HepG2 (cell line): Measurements from ENCODE around the gene HDLBP. TPM values are rescaled to one million over a fixed set of nuclear protein-coding genes. Genes with fewer than 3 reads are reported as not detected.

Source experiments
- ATF3 ChIP-seq: sonication (generic); formaldehyde crosslinking; IDR thresholded peaks from 2 replicates; pipeline ENCODE4 v1.4.0; 2020; ENCODE audit warnings: missing genetic modification reagents
- CC2D1A ChIP-seq: sonication (generic); formaldehyde crosslinking; IDR thresholded peaks from 2 replicates; pipeline ENCODE4 v1.8.1; 2023; ENCODE audit warnings: mild to moderate bottlenecking, missing genetic modification reagents
- CERS6 ChIP-seq: sonication (generic); formaldehyde crosslinking; IDR thresholded peaks from 2 replicates; pipeline ENCODE4 v1.5.0; 2020; ENCODE audit warnings: missing genetic modification reagents
- DNMT3B ChIP-seq: conservative IDR thresholded peaks from 2 replicates; pipeline ENCODE4 v1.6.1; 2016; ENCODE audit warnings: missing biosample characterization, control low read depth
- FOXO4 ChIP-seq: sonication (generic); formaldehyde crosslinking; conservative IDR thresholded peaks from 2 replicates; pipeline ENCODE4 v1.8.1; 2023; ENCODE audit warnings: missing genetic modification reagents
- HNF4A ChIP-seq: sonication (generic); formaldehyde crosslinking; IDR thresholded peaks from 2 replicates; pipeline ENCODE4 v1.4.0; 2020; ENCODE audit warnings: missing genetic modification reagents
- JUND ChIP-seq: sonication (generic); formaldehyde crosslinking; IDR thresholded peaks from 2 replicates; pipeline ENCODE4 v1.8.0; 2022; ENCODE audit warnings: mild to moderate bottlenecking, missing genetic modification reagents
- KAT2B ChIP-seq: fragments of 150-350 bp; IDR thresholded peaks from 2 replicates; pipeline ENCODE4 v1.6.1; 2014; ENCODE audit warnings: low read depth, low read length, borderline replicate concordance
- NKX3-1 ChIP-seq: sonication (generic); formaldehyde crosslinking; IDR thresholded peaks from 2 replicates; pipeline ENCODE4 v1.5.0; 2020; ENCODE audit warnings: missing genetic modification reagents
- NONO ChIP-seq, 2 experiments: fragments of 450-650 bp in 1 of 2; sonication (generic) in 1 of 2; formaldehyde crosslinking in 1 of 2; IDR thresholded peaks in 1 of 2; conservative IDR thresholded peaks in 1 of 2; 2 replicates each; pipeline versions ENCODE4 v1.6.1 to v1.8.0; 2017 to 2022; ENCODE audit warnings: mild to moderate bottlenecking in 1 of 2, missing genetic modification reagents in 1 of 2, moderate library complexity in 1 of 2
- NR2F2 ChIP-seq: IDR thresholded peaks from 2 replicates; pipeline ENCODE4 v1.6.1; 2012; ENCODE audit warnings: low read depth, inconsistent platforms, borderline replicate concordance
- TCF12 ChIP-seq, 2 experiments: fragments of 450-650 bp in 1 of 2; sonication (generic) in 1 of 2; formaldehyde crosslinking in 1 of 2; IDR thresholded peaks; 2 replicates each; pipeline versions ENCODE4 v1.6.1 to v1.8.0; 2017 to 2022; ENCODE audit warnings: antibody characterized with exemption in 1 of 2, mild to moderate bottlenecking in 1 of 2, missing genetic modification reagents in 1 of 2, moderate library complexity in 1 of 2
- TP53 ChIP-seq: sonication (generic); formaldehyde crosslinking; conservative IDR thresholded peaks from 2 replicates; pipeline ENCODE4 v1.4.0; 2020; ENCODE audit warnings: missing genetic modification reagents
- ZFY ChIP-seq: sonication (generic); formaldehyde crosslinking; IDR thresholded peaks from 2 replicates; pipeline ENCODE4 v1.4.0; 2020; ENCODE audit warnings: missing genetic modification reagents
- ZNF318 ChIP-seq: sonication (generic); formaldehyde crosslinking; IDR thresholded peaks from 2 replicates; pipeline ENCODE4 v1.4.0; 2020; ENCODE audit warnings: mild to moderate bottlenecking, missing genetic modification reagents
- ZNF569 ChIP-seq: sonication (generic); formaldehyde crosslinking; IDR thresholded peaks from 2 replicates; pipeline ENCODE4 v1.5.0; 2020; ENCODE audit warnings: mild to moderate bottlenecking, missing genetic modification reagents, moderate library complexity, borderline replicate concordance
- polyA plus RNA-seq, 8 experiments: library from polyadenylated mRNA; depleted of rRNA in 3 of 8; stranded (reverse) in 7 of 8; unstranded in 1 of 8; fragments of >200 nt; fragmentation: Illumina TruSeq in 4 of 8; extraction: Trizol in 4 of 8; gene quantifications; 2 replicates each; pipeline versions ENCODE4 v1.2.1 to v1.2.3, GENCODE V29; 2011 to 2016; ENCODE audit warnings: low read depth in 4 of 8, missing spikeins in 1 of 8, mixed read lengths in 1 of 8; ENCODE audit not compliant: insufficient read depth in 1 of 8
- total RNA-seq, 5 experiments: library from RNA; depleted of rRNA; stranded (reverse); fragments of >200 nt; fragmentation: Illumina TruSeq; extraction: Trizol; gene quantifications; 2 replicates each; pipeline ENCODE4 v1.2.3, GENCODE V29; 2016; ENCODE audit warnings: low read depth in 1 of 5

Gene HDLBP
- total and polyA plus RNA-seq, 2 of the 13 experiments (the other 11 are each of a cell fraction or from before 2014, with no cell fraction given) = 464 to 707 TPM

GRCh38 chr2:241314226-241315092, 1.0 kb downstream of the HDLBP start (continued):
- TF ChIP-seq ZNF318 = no peak
- peak; percentile 97; the same call in 1 of the 2 replicates for TF ChIP-seq ZFY
- no peak for TF ChIP-seq NONO (IDR thresholded peaks at IDR 0.05)
- TF ChIP-seq NONO (CRISPR knock-in tag; conservative IDR thresholded peaks at IDR 0.05) = no peak
- TF ChIP-seq KAT2B = 0 out of 2 replicates have a peak, but pooled peaks have one; percentile 2
- no peak for TF ChIP-seq DNMT3B (CRISPR knock-in tag)
- no peak for TF ChIP-seq ZNF569 (CRISPR knock-in tag)
- no peak for TF ChIP-seq TCF12 (IDR thresholded peaks at IDR 0.05)
- TF ChIP-seq TCF12 (CRISPR knock-in tag; IDR thresholded peaks at IDR 0.05) = peak; percentile 78; the same call in 1 of the 2 replicates
- TF ChIP-seq HNF4A (CRISPR knock-in tag) = no peak
- TF ChIP-seq CC2D1A (CRISPR knock-in tag) = 0 out of 2 replicates have a peak, but pooled peaks have one; percentile 91
- no peak for TF ChIP-seq FOXO4 (CRISPR knock-in tag)
- no peak for TF ChIP-seq ATF3 (CRISPR knock-in tag)
- peak; percentile 15; the same call in 1 of the 2 replicates for TF ChIP-seq JUND
- TF ChIP-seq NKX3-1 (CRISPR knock-in tag) = no peak
- no peak for TF ChIP-seq NR2F2
- TF ChIP-seq TP53 (CRISPR knock-in tag) = 0 out of 2 replicates have a peak, but pooled peaks have one; percentile 50
- TF ChIP-seq CERS6 (CRISPR knock-in tag) = peak; percentile 69; the same call in 1 of the 2 replicates
